LNCAP (cell line): Measurements from ENCODE around the gene NTN1.

Experiments used
- CTCF ChIP-seq: fragments of 450-650 bp; IDR thresholded peaks from 2 replicates; pipeline ENCODE4 v1.5.1; 2017; ENCODE audit warnings: mild to moderate bottlenecking

NTN1 gene

GRCh38 chr17:9052921-9053320 is 31.6 kb downstream of the NTN1 start:
- no peak for TF ChIP-seq CTCF

GRCh38 chr17:9053406-9053805 is 32.1 kb downstream of the NTN1 start:
- TF ChIP-seq CTCF = no peak

- no peak for TF ChIP-seq CTCF
Observed at GRCh38 chr17:9054126-9054975, 33.0 kb downstream of the NTN1 start.

- no peak for TF ChIP-seq CTCF
Observed at GRCh38 chr17:9055281-9055680, 34.0 kb downstream of the NTN1 start.

GRCh38 chr17:9056566-9056965 is 35.3 kb downstream of the NTN1 start:
- no peak for TF ChIP-seq CTCF

- TF ChIP-seq CTCF = no peak
Observed at GRCh38 chr17:9057310-9057709, 36.0 kb downstream of the NTN1 start.

GRCh38 chr17:9062399-9062902 is 41.1 kb downstream of the NTN1 start:
- no peak for TF ChIP-seq CTCF
